GM18498 (cell line): ENCODE results near the gene PAX1.

Experiments
- ATAC-seq: cut with Tn5 transposase; IDR thresholded peaks from one replicate; pipeline ENCODE4 v1.9.1; 2021; ENCODE audit warnings: mild to moderate bottlenecking, moderate library complexity; ENCODE audit not compliant: unreplicated experiment

PAX1 gene

GRCh38 chr20:21725892-21726291, 20.4 kb downstream of the PAX1 start:
- ATAC-seq: no peak

GRCh38 chr20:21729316-21729715, 23.9 kb downstream of the PAX1 start:
- ATAC-seq: no peak

GRCh38 chr20:21739161-21739560, 33.7 kb downstream of the PAX1 start:
- no peak for ATAC-seq

- ATAC-seq: no peak
These were observed 34.2 kb downstream of the PAX1 start for GRCh38 chr20:21739682-21740081.

- no peak for ATAC-seq
These were observed 35.8 kb downstream of the PAX1 start for GRCh38 chr20:21741266-21741665.

GRCh38 chr20:21762646-21763045, 57.2 kb downstream of the PAX1 start:
- no peak for ATAC-seq

GRCh38 chr20:21767200-21767738, 61.8 kb downstream of the PAX1 start:
- no peak for ATAC-seq

GRCh38 chr20:21767739-21768223, 62.3 kb downstream of the PAX1 start:
- ATAC-seq: no peak
